Upper lobe of right lung (tissue), 1 donor: ENCODE measurements around the gene ODAD3. TPM values are rescaled to one million over a fixed set of nuclear protein-coding genes. Genes with fewer than 3 reads are reported as not detected.

Source experiments
- ATAC-seq: fragments of 200-7000 bp; cut with Tn5 transposase; one replicate; pipeline ENCODE4 v1.9.1; 2020; ENCODE audit warnings: mild to moderate bottlenecking, moderate library complexity
- DNase-seq: peaks from one replicate; pipeline ENCODE4 v3.0.0-alpha.2; 2020
- H3K27ac ChIP-seq: fragments of 200-600 bp; one replicate; pipeline ENCODE4 v1.8.0; 2022
- H3K27me3 ChIP-seq: fragments of 200-600 bp; one replicate; pipeline ENCODE4 v1.8.0; 2022; ENCODE audit warnings: mild to moderate bottlenecking
- H3K36me3 ChIP-seq: fragments of 200-600 bp; one replicate; pipeline ENCODE4 v1.8.0; 2022
- H3K4me1 ChIP-seq: fragments of 200-600 bp; one replicate; pipeline ENCODE4 v1.8.0; 2022
- H3K4me3 ChIP-seq: fragments of 200-600 bp; one replicate; pipeline ENCODE4 v1.8.0; 2022; ENCODE audit warnings: mild to moderate bottlenecking
- H3K9me3 ChIP-seq: fragments of 200-600 bp; one replicate; pipeline ENCODE4 v1.8.0; 2022
- intact Hi-C: fragments of 100-400 bp; cut with DNase I; formaldehyde crosslinking; loops from one replicate; pipeline ENCODE4 v1.11.0; 2022
- total RNA-seq: library from RNA; stranded (reverse); fragmentation: NEBNext Ultra II Directional; extraction: Animal tissue kit (Norgen Biotek cat#: 25700); gene quantifications from one replicate; pipeline ENCODE4 v1.2.1, GENCODE V29; 2021
- TF ChIP-seq, protein P1 (sequence below): fragments of 200-600 bp; IDR thresholded peaks from one replicate; pipeline ENCODE4 v1.8.0; 2022; ENCODE audit warnings: antibody characterized with exemption
- donor health status: DM: no; HTN: yes; CAD: no; lungs with severe emphysema.

The ODAD3 gene
- total RNA-seq, 1 donor from 2014 or later = 0.49 TPM

DNA sequence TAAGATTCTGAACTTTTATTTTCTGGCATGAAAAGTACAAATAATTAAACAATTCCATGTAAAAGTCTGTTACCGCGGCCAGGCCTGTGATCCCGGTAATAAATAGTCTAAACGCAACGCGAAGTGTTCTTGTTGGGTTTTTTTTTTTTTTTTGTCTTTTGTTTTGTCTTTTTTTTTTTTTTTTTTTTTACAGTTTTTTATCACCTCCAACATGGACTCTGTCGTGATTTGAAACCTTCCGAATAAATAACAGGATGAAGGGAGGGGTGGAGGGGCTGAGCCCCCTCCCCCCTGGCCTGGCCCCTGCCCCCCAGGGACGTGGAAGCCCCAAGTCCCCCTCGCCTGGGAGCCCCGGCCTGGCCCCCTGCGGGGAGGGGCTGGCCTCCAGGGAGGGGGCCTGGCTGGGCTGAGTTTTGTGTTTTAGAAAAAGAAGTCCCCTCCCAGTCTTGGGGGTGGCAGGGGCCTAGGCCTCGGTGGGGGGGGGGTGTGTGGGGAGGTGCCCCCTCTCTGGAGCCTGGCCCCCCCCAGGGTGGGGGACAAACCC is 16.5 kb upstream of the ODAD3 start:
- Histone ChIP-seq H3K27me3 (no peaks in the 10 kb centered on the region), H3K36me3 (peaks cover 29% of the 10 kb centered on the region), H3K4me3 (no peak overlapping the region), H3K27ac (no peak overlapping the region), H3K9me3 (no peaks in the 10 kb centered on the region), H3K4me1 (no peaks in the 10 kb centered on the region)
- intact Hi-C loops = no loop called here
- ATAC-seq = no peak
- TF ChIP-seq, protein P1, sequence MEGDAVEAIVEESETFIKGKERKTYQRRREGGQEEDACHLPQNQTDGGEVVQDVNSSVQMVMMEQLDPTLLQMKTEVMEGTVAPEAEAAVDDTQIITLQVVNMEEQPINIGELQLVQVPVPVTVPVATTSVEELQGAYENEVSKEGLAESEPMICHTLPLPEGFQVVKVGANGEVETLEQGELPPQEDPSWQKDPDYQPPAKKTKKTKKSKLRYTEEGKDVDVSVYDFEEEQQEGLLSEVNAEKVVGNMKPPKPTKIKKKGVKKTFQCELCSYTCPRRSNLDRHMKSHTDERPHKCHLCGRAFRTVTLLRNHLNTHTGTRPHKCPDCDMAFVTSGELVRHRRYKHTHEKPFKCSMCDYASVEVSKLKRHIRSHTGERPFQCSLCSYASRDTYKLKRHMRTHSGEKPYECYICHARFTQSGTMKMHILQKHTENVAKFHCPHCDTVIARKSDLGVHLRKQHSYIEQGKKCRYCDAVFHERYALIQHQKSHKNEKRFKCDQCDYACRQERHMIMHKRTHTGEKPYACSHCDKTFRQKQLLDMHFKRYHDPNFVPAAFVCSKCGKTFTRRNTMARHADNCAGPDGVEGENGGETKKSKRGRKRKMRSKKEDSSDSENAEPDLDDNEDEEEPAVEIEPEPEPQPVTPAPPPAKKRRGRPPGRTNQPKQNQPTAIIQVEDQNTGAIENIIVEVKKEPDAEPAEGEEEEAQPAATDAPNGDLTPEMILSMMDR = no peak
- DNase-seq = no peak

DNA sequence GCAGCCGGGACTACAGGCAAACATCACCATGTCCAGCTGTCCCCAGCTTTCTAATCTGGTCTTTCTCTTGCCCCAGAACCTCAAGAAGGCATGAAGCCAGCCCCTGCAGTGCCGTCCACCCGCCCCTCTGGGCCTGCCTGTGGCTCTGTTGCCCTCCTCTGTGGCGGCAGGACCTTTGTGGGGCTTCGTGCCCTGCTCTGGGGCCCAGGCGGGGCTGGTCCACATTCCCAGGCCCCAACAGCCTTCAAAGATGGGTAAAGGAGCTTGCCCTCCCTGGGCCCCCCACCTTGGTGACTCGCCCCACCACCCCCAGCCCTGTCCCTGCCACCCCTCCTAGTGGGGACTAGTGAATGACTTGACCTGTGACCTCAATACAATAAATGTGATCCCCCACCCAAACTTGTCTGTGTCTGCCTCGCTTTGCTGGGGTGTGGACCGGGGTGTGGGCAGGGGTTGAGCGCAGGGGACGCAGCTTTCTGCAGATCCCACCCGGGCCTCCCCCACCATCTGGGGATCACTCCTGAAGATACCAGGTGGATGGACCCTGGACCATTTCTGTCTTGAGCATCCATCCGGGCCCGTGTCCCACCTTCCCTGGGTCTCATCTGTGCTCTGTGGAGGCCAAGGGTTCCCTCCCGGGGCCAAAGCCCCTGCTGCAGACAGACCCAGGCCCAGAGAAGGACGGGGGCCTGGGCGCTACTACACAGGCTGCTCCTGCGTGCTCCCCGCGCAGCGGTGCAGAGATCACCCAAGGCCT is 15.8 kb upstream of the ODAD3 start:
- no peak overlapping the region for H3K27ac ChIP-seq
- no peaks in the 10 kb centered on the region for H3K27me3 ChIP-seq
- no peaks in the 10 kb centered on the region for H3K4me1 ChIP-seq
- no peaks in the 10 kb centered on the region for H3K9me3 ChIP-seq
- no peak for ATAC-seq
- intact Hi-C loops = no loop called here
- no peak overlapping the region for H3K4me3 ChIP-seq
- H3K36me3 ChIP-seq = peaks cover 29% of the 10 kb centered on the region
- TF ChIP-seq, protein P1 = no peak
- DNase-seq = no peak

DNA sequence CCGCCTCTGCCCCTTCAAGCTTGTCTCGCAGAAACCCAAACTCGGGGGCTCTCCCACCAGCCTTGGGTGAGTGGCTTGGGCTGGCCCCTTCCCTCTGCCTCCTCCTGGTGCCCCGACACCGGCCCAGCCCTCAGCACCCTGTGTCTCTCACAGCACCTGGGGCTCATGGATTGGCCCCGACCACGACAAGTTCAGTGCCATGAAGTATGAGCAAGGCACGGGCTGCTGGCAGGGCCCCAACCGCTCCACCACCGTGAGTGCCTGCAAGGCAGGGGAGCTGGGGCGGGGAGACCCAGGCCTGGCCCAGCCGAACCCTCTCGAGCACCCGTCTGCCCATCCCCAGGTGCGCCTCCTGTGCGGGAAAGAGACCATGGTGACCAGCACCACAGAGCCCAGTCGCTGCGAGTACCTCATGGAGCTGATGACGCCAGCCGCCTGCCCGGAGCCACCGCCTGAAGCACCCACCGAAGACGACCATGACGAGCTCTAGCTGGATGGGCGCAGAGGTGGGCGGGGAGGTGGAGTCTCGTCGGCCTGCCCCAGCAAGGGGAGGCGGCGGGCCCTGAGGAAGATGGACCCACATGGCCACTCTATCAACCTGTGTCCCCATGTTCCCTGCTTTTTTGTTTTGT is 14.1 kb upstream of the ODAD3 start:
- Histone ChIP-seq H3K36me3 (peaks cover 45% of the 10 kb centered on the region), H3K4me3 (no peak overlapping the region), H3K27ac (no peak overlapping the region), H3K27me3 (no peaks in the 10 kb centered on the region), H3K9me3 (no peaks in the 10 kb centered on the region), H3K4me1 (no peaks in the 10 kb centered on the region)
- TF ChIP-seq, protein P1 = no peak
- intact Hi-C loops = loop anchor here (10.0 kb wide), 1 partner anchor 164 kb away; no protein-coding TSS in a partner anchor
- no peak for ATAC-seq
- no peak for DNase-seq

DNA sequence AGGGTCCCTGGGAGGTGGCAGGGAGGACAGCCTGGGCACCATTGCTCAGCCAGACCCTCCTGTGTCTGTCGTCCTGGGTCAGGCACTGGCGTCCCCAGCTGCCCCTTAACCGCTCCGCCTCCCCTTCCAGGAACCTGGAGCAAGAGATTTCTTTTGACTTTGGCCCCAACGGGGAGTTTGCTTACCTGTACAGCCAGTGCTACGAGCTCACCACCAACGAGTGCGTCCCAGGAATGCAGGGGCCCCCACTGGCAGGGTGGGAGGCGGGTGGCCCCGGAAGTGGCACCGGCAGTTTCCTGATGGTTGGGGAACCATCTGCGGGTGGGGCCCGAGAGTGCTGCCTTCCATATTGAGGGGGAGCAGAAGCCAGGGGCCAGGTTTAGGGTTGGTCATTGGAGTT is 13.5 kb upstream of the ODAD3 start:
- ATAC-seq (no peak), DNase-seq (no peak)
- Histone ChIP-seq H3K4me1 (no peaks in the 10 kb centered on the region), H3K9me3 (no peaks in the 10 kb centered on the region), H3K27me3 (no peaks in the 10 kb centered on the region), H3K4me3 (no peak overlapping the region), H3K36me3 (peaks cover 51% of the 10 kb centered on the region), H3K27ac (no peak overlapping the region)
- TF ChIP-seq, protein P1 = no peak
- intact Hi-C loops = loop anchor here (10.0 kb wide), 1 partner anchor 164 kb away; no protein-coding TSS in a partner anchor

DNA sequence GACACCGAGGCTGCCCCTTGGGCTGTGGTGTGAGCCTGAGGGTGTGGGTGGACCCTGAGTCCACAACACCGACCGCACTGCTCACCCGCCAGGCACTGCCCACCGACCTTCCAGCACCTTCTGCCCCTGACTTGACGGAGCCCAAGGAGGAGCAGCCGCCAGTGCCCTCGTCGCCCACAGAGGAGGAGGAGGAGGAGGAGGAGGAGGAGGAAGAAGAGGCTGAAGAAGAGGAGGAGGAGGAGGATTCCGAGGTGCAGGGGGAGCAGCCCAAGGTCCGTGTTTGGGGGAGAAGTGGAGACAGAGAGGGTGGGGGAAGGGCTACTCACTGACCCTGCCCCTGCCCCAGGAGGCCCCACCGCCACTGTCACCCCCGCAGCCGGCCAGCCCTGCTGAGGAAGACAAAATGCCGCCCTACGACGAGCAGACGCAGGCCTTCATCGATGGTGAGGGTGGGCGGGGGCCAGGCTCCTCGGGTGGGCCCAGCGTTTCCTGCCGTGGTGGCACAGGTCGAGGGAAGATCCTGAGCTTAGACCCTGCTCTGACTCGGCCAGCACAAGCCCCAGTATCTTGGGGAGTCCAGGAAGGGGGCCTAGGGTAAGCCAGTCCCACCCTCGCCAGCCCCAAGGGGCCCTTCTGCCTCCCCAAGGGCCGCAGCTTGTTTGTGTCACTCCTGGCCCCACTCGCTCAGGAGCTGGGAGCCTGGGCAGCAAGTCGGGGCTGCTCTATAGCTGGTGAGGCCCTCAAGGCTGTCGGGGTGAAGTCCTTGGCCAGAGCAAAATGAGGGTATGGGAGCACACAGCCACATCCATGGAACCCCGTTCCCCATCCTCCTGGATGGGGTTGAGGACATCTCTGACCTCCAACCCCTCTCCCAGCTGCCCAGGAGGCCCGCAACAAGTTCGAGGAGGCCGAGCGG is 12.7 kb upstream of the ODAD3 start:
- no peaks in the 10 kb centered on the region for H3K4me1 ChIP-seq
- H3K27ac ChIP-seq = no peak overlapping the region
- intact Hi-C loops = loop anchor here (10.0 kb wide), 1 partner anchor 163 kb away; no protein-coding TSS in a partner anchor
- TF ChIP-seq, protein P1 = no peak
- DNase-seq = no peak
- H3K9me3 ChIP-seq = no peaks in the 10 kb centered on the region
- H3K36me3 ChIP-seq = peaks cover 59% of the 10 kb centered on the region
- no peak overlapping the region for H3K4me3 ChIP-seq
- no peak for ATAC-seq
- H3K27me3 ChIP-seq = no peaks in the 10 kb centered on the region
